ENCODE data around the gene TTLL8. TPM values are rescaled to one million over a fixed set of nuclear protein-coding genes. Genes with fewer than 3 reads are reported as not detected.

Gene TTLL8
- total and polyA plus RNA-seq, 2 donors (not counting 1 experiment from before 2014, with no cell fraction given), result not detected

DNA sequence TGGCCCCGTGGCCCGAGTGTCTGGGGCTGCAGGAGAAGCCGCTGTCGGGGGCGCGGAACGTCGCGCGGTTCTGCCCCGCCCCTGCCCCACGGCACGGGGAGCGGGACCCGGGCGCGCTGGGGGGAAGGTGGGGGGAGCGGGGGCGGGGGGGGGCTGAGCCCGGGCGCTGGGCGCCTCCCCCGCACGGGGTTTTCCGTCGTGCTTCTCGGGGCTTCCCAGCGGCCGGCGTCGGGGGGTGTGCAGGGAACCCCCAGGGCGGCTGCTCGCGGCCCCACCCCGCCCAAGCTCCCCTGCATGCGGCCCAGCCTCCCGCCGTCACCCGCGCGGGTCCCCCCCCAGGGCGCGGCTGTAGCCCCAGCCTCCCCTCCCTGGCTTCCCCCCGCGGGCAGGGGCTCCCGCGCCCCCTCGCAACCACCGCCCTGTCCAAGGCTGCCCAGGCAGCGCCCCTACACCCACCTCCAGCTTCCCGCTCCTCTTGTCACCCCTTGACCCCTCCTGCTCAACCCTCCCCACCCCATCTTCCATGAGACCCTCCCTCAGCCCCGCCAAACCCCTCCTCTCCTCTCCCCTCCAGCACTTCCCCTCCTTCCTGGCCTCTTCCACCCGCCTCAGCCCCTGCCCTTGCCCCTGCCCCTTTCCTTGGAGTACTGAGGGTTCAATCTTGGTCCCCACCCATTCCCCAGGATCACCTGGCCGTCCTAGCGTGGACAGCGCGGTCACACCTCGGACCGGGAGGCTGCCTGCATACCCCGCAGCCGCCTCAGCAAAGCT, 47.2 kb downstream of the TTLL8 start:
- no peak overlapping the region for H3K4me2 ChIP-seq (ENCODE audit: extremely low read depth, insufficient read depth, low read length)
- no peaks in the 10 kb centered on the region for H3K79me2 ChIP-seq (ENCODE audit: control insufficient read depth, insufficient read depth, low read length)
- no peak for DNase-seq (ENCODE audit: low read depth in 2 of 2)
- no peaks in the 10 kb centered on the region for H3K4me1 ChIP-seq (ENCODE audit: control insufficient read depth, extremely low read depth, insufficient read depth, low read length)
- peak; percentile 52 for TF ChIP-seq EZH2 (IDR thresholded peaks at IDR 0.05; ENCODE audit: low read length, missing control alignments)
- TF ChIP-seq, protein P1, sequence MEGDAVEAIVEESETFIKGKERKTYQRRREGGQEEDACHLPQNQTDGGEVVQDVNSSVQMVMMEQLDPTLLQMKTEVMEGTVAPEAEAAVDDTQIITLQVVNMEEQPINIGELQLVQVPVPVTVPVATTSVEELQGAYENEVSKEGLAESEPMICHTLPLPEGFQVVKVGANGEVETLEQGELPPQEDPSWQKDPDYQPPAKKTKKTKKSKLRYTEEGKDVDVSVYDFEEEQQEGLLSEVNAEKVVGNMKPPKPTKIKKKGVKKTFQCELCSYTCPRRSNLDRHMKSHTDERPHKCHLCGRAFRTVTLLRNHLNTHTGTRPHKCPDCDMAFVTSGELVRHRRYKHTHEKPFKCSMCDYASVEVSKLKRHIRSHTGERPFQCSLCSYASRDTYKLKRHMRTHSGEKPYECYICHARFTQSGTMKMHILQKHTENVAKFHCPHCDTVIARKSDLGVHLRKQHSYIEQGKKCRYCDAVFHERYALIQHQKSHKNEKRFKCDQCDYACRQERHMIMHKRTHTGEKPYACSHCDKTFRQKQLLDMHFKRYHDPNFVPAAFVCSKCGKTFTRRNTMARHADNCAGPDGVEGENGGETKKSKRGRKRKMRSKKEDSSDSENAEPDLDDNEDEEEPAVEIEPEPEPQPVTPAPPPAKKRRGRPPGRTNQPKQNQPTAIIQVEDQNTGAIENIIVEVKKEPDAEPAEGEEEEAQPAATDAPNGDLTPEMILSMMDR (conservative IDR thresholded peaks at IDR 0.05 in 1 of 2, IDR thresholded peaks at IDR 0.05 in 1 of 2; ENCODE audit: low read depth in 1 of 2, low read length in 2 of 2), result no peak
- H2AFZ ChIP-seq (ENCODE audit: low read length), result no peak overlapping the region
- H3K9ac ChIP-seq (ENCODE audit: insufficient read depth, low read length), result no peak overlapping the region
- no peaks in the 10 kb centered on the region for H4K20me1 ChIP-seq (ENCODE audit: control insufficient read depth, extremely low read depth, insufficient read depth, low read length)
- H3K4me3 ChIP-seq (replicated peaks in 1 of 4; ENCODE audit: control extremely low read depth in 1 of 4, insufficient read depth in 1 of 4, low read depth in 3 of 4, low read length in 4 of 4), result no peak overlapping the region
- H3K36me3 ChIP-seq (ENCODE audit: control insufficient read depth, insufficient read depth, low read length), result no peaks in the 10 kb centered on the region
- H3K9me3 ChIP-seq (ENCODE audit: control insufficient read depth, insufficient read depth, low read depth, low read length), result no peaks in the 10 kb centered on the region
- H3K27me3 ChIP-seq (ENCODE audit: control insufficient read depth, insufficient read depth, low read length), result peaks cover 42% of the 10 kb centered on the region
- H3K27ac ChIP-seq (ENCODE audit: insufficient read depth, low read length), result no peak overlapping the region

DNA sequence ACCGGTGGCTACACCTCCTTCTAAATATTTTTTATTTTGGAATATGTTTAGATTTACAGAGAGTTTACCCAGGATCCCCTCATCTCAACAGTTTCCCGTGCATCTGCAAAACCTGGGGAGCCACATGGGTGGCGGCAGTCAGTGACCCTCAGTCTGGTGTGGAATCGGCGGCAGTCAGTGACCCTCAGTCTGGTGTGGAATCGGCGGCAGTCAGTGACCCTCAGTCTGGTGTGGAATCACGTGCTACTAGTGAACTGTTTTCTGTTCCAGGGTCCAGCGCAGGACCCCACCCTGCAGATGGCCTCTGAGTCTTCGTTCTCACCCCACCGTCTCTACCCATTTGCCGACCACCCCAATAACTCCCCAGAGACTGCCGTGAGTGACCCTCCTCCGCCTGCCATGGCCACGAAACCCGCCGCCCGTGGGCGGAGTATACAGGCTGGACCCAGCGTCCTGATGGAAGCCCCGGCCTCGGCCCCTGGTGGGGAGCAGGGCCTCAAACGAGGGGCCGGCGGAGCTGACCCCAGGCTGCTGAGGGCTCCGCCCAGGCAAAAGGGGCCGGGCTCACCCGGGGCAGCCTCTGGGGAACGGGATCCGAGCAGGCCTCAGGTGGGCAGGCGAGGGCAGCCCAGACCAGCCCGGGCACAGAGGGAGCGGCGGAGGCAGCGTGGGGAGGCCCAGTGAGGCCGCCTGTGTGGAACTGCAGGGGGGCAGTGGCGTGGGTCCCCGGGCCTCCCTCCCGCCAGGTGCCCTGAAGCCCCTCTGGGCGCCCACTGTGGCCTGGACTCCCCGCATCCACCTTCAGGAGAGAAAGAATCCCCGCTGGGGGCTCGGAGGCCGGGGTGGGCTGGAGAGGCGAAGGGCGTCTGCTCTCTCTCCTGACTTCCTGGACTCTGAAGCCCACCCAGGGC, 48.1 kb downstream of the TTLL8 start:
- Histone ChIP-seq H3K27me3 (ENCODE audit: control insufficient read depth, insufficient read depth, low read length) (peaks cover 42% of the 10 kb centered on the region), H3K4me2 (ENCODE audit: extremely low read depth, insufficient read depth, low read length) (no peak overlapping the region), H3K9me3 (ENCODE audit: control insufficient read depth, insufficient read depth, low read depth, low read length) (no peaks in the 10 kb centered on the region), H3K9ac (ENCODE audit: insufficient read depth, low read length) (no peak overlapping the region), H3K79me2 (ENCODE audit: control insufficient read depth, insufficient read depth, low read length) (no peaks in the 10 kb centered on the region), H4K20me1 (ENCODE audit: control insufficient read depth, extremely low read depth, insufficient read depth, low read length) (no peaks in the 10 kb centered on the region), H2AFZ (ENCODE audit: low read length) (no peak overlapping the region), H3K4me3 (replicated peaks in 1 of 4; ENCODE audit: control extremely low read depth in 1 of 4, insufficient read depth in 1 of 4, low read depth in 3 of 4, low read length in 4 of 4) (no peak overlapping the region), H3K4me1 (ENCODE audit: control insufficient read depth, extremely low read depth, insufficient read depth, low read length) (no peaks in the 10 kb centered on the region), H3K27ac (ENCODE audit: insufficient read depth, low read length) (no peak overlapping the region), H3K36me3 (ENCODE audit: control insufficient read depth, insufficient read depth, low read length) (no peaks in the 10 kb centered on the region)
- TF ChIP-seq, protein P1 (conservative IDR thresholded peaks at IDR 0.05 in 1 of 2, IDR thresholded peaks at IDR 0.05 in 1 of 2; ENCODE audit: low read depth in 1 of 2, low read length in 2 of 2), result no peak
- no peak for TF ChIP-seq EZH2 (IDR thresholded peaks at IDR 0.05; ENCODE audit: low read length, missing control alignments)
- no peak for DNase-seq (ENCODE audit: low read depth in 2 of 2)

DNA sequence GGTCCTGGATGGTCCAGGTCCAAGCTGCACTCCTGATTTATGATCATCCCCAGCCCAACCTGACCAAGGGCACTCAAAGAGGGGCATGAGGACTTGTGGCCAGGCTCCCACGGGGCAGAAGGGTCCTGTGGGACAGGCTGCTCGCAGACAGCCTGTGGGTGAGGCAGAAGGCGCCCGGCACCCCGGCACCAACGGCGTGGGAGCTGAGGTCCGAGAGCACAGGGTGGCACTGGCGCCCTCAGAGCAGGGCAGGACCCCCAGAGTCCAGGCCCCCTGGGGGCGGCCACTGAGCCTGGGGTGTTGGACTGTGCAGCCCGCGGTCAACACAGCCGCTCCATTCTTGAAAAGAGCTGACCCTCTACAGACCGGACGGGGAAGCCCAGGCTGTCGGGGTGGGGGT, 48.8 kb downstream of the TTLL8 start:
- no peak overlapping the region for H3K27ac ChIP-seq (ENCODE audit: insufficient read depth, low read length)
- H3K9me3 ChIP-seq (ENCODE audit: control insufficient read depth, insufficient read depth, low read depth, low read length), result no peaks in the 10 kb centered on the region
- no peak overlapping the region for H3K4me2 ChIP-seq (ENCODE audit: extremely low read depth, insufficient read depth, low read length)
- H3K9ac ChIP-seq (ENCODE audit: insufficient read depth, low read length), result no peak overlapping the region
- no peaks in the 10 kb centered on the region for H3K79me2 ChIP-seq (ENCODE audit: control insufficient read depth, insufficient read depth, low read length)
- no peaks in the 10 kb centered on the region for H3K4me1 ChIP-seq (ENCODE audit: control insufficient read depth, extremely low read depth, insufficient read depth, low read length)
- no peak overlapping the region for H2AFZ ChIP-seq (ENCODE audit: low read length)
- no peak overlapping the region for H3K4me3 ChIP-seq (replicated peaks in 1 of 4; ENCODE audit: control extremely low read depth in 1 of 4, insufficient read depth in 1 of 4, low read depth in 3 of 4, low read length in 4 of 4)
- DNase-seq (ENCODE audit: low read depth in 2 of 2), result no peak
- TF ChIP-seq EZH2 (IDR thresholded peaks at IDR 0.05; ENCODE audit: low read length, missing control alignments), result no peak
- TF ChIP-seq, protein P1 (conservative IDR thresholded peaks at IDR 0.05 in 1 of 2, IDR thresholded peaks at IDR 0.05 in 1 of 2; ENCODE audit: low read depth in 1 of 2, low read length in 2 of 2), result no peak
- no peaks in the 10 kb centered on the region for H4K20me1 ChIP-seq (ENCODE audit: control insufficient read depth, extremely low read depth, insufficient read depth, low read length)
- no peaks in the 10 kb centered on the region for H3K36me3 ChIP-seq (ENCODE audit: control insufficient read depth, insufficient read depth, low read length)
- H3K27me3 ChIP-seq (ENCODE audit: control insufficient read depth, insufficient read depth, low read length), result peaks cover 34% of the 10 kb centered on the region

Data from fibroblast of lung (primary cell).